PC-3 (cell line): ENCODE measurements around the gene DLD.

Source experiments
- EZH2 ChIP-seq: fragments of 300-600 bp; sonication (generic); IDR thresholded peaks from one replicate; pipeline ENCODE4 v1.6.1; 2017; ENCODE audit warnings: antibody characterized with exemption, mild to moderate bottlenecking, low read length; ENCODE audit not compliant: unreplicated experiment
- EZH2phosphoT487 ChIP-seq: fragments of 300-600 bp; sonication (generic); IDR thresholded peaks from 2 replicates; pipeline ENCODE4 v1.6.1; 2018; ENCODE audit warnings: mild to moderate bottlenecking, antibody characterized with exemption, low read length, borderline replicate concordance
- TF ChIP-seq, protein P1 (sequence below): fragments of 300-600 bp; sonication (generic); conservative IDR thresholded peaks from 2 replicates; pipeline ENCODE4 v1.5.1; 2017; ENCODE audit warnings: antibody characterized with exemption, low read depth, mild to moderate bottlenecking, low read length

DNA sequence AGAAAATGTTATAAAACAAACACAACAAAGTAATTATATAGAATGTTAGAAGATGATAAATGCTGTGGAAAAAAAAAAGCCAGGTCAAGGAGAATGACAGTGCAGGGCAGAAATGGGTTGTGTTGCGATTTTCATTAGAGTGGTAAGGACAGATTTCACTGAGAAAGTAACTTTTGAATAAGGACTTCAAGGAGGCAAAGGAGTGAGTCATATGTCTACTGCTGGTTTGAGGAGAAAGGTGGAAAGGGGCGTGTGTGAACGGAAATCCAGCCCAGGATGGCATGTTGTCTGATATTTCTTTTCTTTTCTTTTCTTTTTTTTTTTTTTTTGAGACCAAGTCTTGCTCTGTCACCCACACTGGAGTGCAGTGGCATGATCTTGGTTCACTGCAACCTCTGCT, 12.3 kb upstream of the DLD start:
- TF ChIP-seq, protein P1, sequence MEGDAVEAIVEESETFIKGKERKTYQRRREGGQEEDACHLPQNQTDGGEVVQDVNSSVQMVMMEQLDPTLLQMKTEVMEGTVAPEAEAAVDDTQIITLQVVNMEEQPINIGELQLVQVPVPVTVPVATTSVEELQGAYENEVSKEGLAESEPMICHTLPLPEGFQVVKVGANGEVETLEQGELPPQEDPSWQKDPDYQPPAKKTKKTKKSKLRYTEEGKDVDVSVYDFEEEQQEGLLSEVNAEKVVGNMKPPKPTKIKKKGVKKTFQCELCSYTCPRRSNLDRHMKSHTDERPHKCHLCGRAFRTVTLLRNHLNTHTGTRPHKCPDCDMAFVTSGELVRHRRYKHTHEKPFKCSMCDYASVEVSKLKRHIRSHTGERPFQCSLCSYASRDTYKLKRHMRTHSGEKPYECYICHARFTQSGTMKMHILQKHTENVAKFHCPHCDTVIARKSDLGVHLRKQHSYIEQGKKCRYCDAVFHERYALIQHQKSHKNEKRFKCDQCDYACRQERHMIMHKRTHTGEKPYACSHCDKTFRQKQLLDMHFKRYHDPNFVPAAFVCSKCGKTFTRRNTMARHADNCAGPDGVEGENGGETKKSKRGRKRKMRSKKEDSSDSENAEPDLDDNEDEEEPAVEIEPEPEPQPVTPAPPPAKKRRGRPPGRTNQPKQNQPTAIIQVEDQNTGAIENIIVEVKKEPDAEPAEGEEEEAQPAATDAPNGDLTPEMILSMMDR, result no peak
- TF ChIP-seq EZH2 (no peak), EZH2phosphoT487 (no peak)
